Endothelial cell of umbilical vein (primary cell): ENCODE data around the gene ELMO1. TPM values are rescaled to one million over a fixed set of nuclear protein-coding genes. Genes with fewer than 3 reads are reported as not detected.

Experiments
- BruUV-seq: library from RNA; stranded (reverse); fragments of 400-500 nt; replicated peaks from 2 replicates; lab custom pipeline; 2021; lab: Mats Ljungman, UMichigan
- CTCF ChIA-PET: fragments of 300-600, 350-600 bp; sonication (Branson Sonifier 250); formaldehyde crosslinking; loops from one replicate; lab custom pipeline; 2021; ENCODE audit warnings: antibody characterized with exemption, inconsistent platforms; lab: Charles Lee
- POLR2A ChIA-PET: fragments of 300-600, 350-600 bp; sonication (Branson Sonifier 250); formaldehyde crosslinking; loops from one replicate; lab custom pipeline; 2021; ENCODE audit warnings: antibody characterized with exemption, inconsistent platforms; lab: Charles Lee
- DNase-seq: peaks from one replicate; pipeline ENCODE4 v3.0.0-alpha.2; 2011; ENCODE audit warnings: low read depth, low spot score
- FAIRE-seq: peaks from 2 replicates; lab custom pipeline; 2011; peaks lifted over from hg19 to GRCh38; lab: Jason Lieb, UNC
- H2AFZ ChIP-seq: 2 replicates; pipeline ENCODE4 v1.6.0; 2012; ENCODE audit warnings: low read depth, low read length, control low read depth, inconsistent platforms
- H3K27ac ChIP-seq: 2 replicates; pipeline ENCODE4 v1.5.1; 2011; ENCODE audit warnings: low read depth, mild to moderate bottlenecking, control low read depth, low read length, moderate library complexity; ENCODE audit not compliant: insufficient read depth
- H3K27me3 ChIP-seq, 2 experiments: 2 replicates each; pipeline versions ENCODE4 v1.6.0 to v1.6.1; 2011; ENCODE audit warnings: low read length in 2 of 2, mixed read lengths in 1 of 2; ENCODE audit not compliant: control insufficient read depth in 2 of 2, insufficient read depth in 2 of 2
- H3K36me3 ChIP-seq, 2 experiments: 2 replicates in 1 of 2; 3 replicates in 1 of 2; pipeline ENCODE4 v1.5.1; 2011; ENCODE audit warnings: low read length in 2 of 2, mild to moderate bottlenecking in 1 of 2, moderate library complexity in 1 of 2; ENCODE audit not compliant: control insufficient read depth in 2 of 2, insufficient read depth in 2 of 2; ENCODE audit errors: extremely low read depth in 1 of 2
- H3K4me1 ChIP-seq: 3 replicates; pipeline ENCODE4 v1.5.1; 2011; ENCODE audit warnings: mild to moderate bottlenecking, low read length; ENCODE audit not compliant: control insufficient read depth, insufficient read depth; ENCODE audit errors: extremely low read depth
- H3K4me2 ChIP-seq: 2 replicates; pipeline ENCODE4 v1.6.1; 2011; ENCODE audit warnings: low read length, control low read depth, mixed read lengths; ENCODE audit not compliant: insufficient read depth
- H3K4me3 ChIP-seq, 3 experiments: fragments of 200-600 bp in 1 of 3; sonication (generic), shearing (Covaris generic) in 1 of 3; replicated peaks in 1 of 3; 2 replicates each; pipeline ENCODE4 v1.5.1; 2011 to 2016; ENCODE audit warnings: control low read depth in 3 of 3, low read length in 3 of 3, mild to moderate bottlenecking in 2 of 3, inconsistent platforms in 1 of 3, low read depth in 1 of 3, moderate library complexity in 1 of 3; ENCODE audit not compliant: insufficient read depth in 1 of 3
- H3K79me2 ChIP-seq: 2 replicates; pipeline ENCODE4 v1.6.0; 2012; ENCODE audit warnings: low read length, inconsistent platforms; ENCODE audit not compliant: control insufficient read depth, insufficient read depth
- H3K9ac ChIP-seq: replicated peaks from 2 replicates; pipeline ENCODE3; 2011; ENCODE audit warnings: low read length, control low read depth; ENCODE audit not compliant: insufficient read depth; ENCODE audit errors: extremely low read depth
- H3K9me1 ChIP-seq: replicated peaks from 3 replicates; pipeline ENCODE4 v1.6.0; 2011; ENCODE audit warnings: mild to moderate bottlenecking, low read length; ENCODE audit not compliant: control insufficient read depth, insufficient read depth; ENCODE audit errors: extremely low read depth
- H3K9me3 ChIP-seq: replicated peaks from 2 replicates; pipeline ENCODE4 v1.5.1; 2012; ENCODE audit warnings: low read length, inconsistent platforms; ENCODE audit not compliant: control insufficient read depth, insufficient read depth
- H4K20me1 ChIP-seq: replicated peaks from 2 replicates; pipeline ENCODE3; 2011; ENCODE audit warnings: mild to moderate bottlenecking, low read length; ENCODE audit not compliant: control insufficient read depth, insufficient read depth; ENCODE audit errors: extremely low read depth
- EZH2 ChIP-seq: IDR thresholded peaks from 2 replicates; pipeline ENCODE4 v1.6.1; 2012; ENCODE audit warnings: borderline replicate concordance, low read depth, mild to moderate bottlenecking, moderate library complexity, low read length, inconsistent platforms; ENCODE audit not compliant: severe bottlenecking
- JUN ChIP-seq: IDR thresholded peaks from 2 replicates; pipeline ENCODE4 v1.6.1; 2011; ENCODE audit warnings: borderline replicate concordance, low read depth; ENCODE audit not compliant: insufficient read length, insufficient read depth
- MAX ChIP-seq: IDR thresholded peaks from 2 replicates; pipeline ENCODE4 v1.6.1; 2011; ENCODE audit not compliant: insufficient read depth, insufficient read length
- MYC ChIP-seq: IDR thresholded peaks from one replicate; pipeline ENCODE4 v1.6.1; 2011; ENCODE audit warnings: mild to moderate bottlenecking, low read depth, low read length
- POLR2AphosphoS5 ChIP-seq: IDR thresholded peaks from 2 replicates; pipeline ENCODE4 v1.6.1; 2012; ENCODE audit warnings: low read depth, mild to moderate bottlenecking, control low read depth, low read length, moderate library complexity; ENCODE audit not compliant: insufficient read depth
- dilution Hi-C: fragments of 300-500 bp; cut with MboI; formaldehyde crosslinking; loops from one replicate; pipeline ENCODE4 v1.15.0; 2019; ENCODE audit warnings: low sequenced_read_pairs; ENCODE audit not compliant: extremely low pct_ligation_motif_present
- intact Hi-C: fragments of 100-400 bp; cut with micrococcal nuclease; formaldehyde crosslinking; loops from one replicate; pipeline ENCODE4 v1.10.0; 2022
- polyA plus RNA-seq, 4 experiments: library from polyadenylated mRNA; depleted of rRNA in 3 of 4; stranded (reverse) in 3 of 4; unstranded in 1 of 4; fragments of >200 nt; gene quantifications; 2 replicates each; pipeline versions ENCODE4 v1.2.1 to v1.2.3, GENCODE V29; 2011 to 2012; ENCODE audit warnings: missing spikeins in 1 of 4
- total RNA-seq: library from RNA; stranded (reverse); gene quantifications from 2 replicates; pipeline ENCODE4 v1.2.3, GENCODE V29; 2021

Gene ELMO1
- total and polyA plus RNA-seq, 2 donors (not counting 3 experiments of a cell fraction or from before 2014, with no cell fraction given), result 17.0 to 30.6 TPM

GRCh38 chr7:37092548-37092947 lies 356.1 kb downstream of the ELMO1 start:
- POLR2A ChIA-PET, result no interaction called here

GRCh38 chr7:37089972-37090371 lies 358.7 kb downstream of the ELMO1 start:
- H3K79me2 ChIP-seq, result no peaks in the 10 kb centered on the region
- H2AFZ ChIP-seq, result no peak overlapping the region
- dilution Hi-C loops (no loop called here), intact Hi-C loops (no loop called here)
- no peaks in the 10 kb centered on the region for H3K36me3 ChIP-seq
- no peaks in the 10 kb centered on the region for H3K9me1 ChIP-seq
- TF ChIP-seq MAX (no peak), EZH2 (no peak), MYC (no peak)
- H3K4me1 ChIP-seq, result no peaks in the 10 kb centered on the region
- no peak overlapping the region for H3K9ac ChIP-seq
- ChIA-PET CTCF (no interaction called here), POLR2A (no interaction called here)
- no TSS peak for BruUV-seq
- no peaks in the 10 kb centered on the region for H3K9me3 ChIP-seq
- H3K27me3 ChIP-seq, result no peaks in the 10 kb centered on the region
- no peak overlapping the region for H3K4me2 ChIP-seq
- FAIRE-seq (no peak), DNase-seq (no peak)
- no peaks in the 10 kb centered on the region for H4K20me1 ChIP-seq
- no peak overlapping the region for H3K27ac ChIP-seq
- H3K4me3 ChIP-seq, result no peak overlapping the region

More at GRCh38 chr7:37092548-37092947, 356.1 kb downstream of the ELMO1 start:
- intact Hi-C loops, result no loop called here
- Histone ChIP-seq H3K27ac (no peak overlapping the region), H3K9ac (no peak overlapping the region), H3K36me3 (no peaks in the 10 kb centered on the region), H3K79me2 (no peaks in the 10 kb centered on the region), H3K4me2 (no peak overlapping the region), H2AFZ (no peak overlapping the region), H3K27me3 (no peaks in the 10 kb centered on the region), H3K9me1 (no peaks in the 10 kb centered on the region), H3K4me1 (no peaks in the 10 kb centered on the region), H3K9me3 (no peaks in the 10 kb centered on the region), H3K4me3 (no peak overlapping the region), H4K20me1 (no peaks in the 10 kb centered on the region)
- TF ChIP-seq POLR2AphosphoS5 (no peak), JUN (no peak)
- no TSS peak for BruUV-seq
- CTCF ChIA-PET, result interaction anchor here (1.2 kb wide), 1 partner anchor 9 kb away, joined by 4 read pairs; no protein-coding TSS in a partner anchor
- DNase-seq, result no peak
- dilution Hi-C loops, result no loop called here
- no peak for FAIRE-seq
